Aorta (tissue), 5 donors: Measurements from ENCODE around the gene AGAP1. TPM values are rescaled to one million over a fixed set of nuclear protein-coding genes. Genes with fewer than 3 reads are reported as not detected.

Experiments
- ATAC-seq: fragments of 200-7000 bp; cut with Tn5 transposase; one replicate; pipeline ENCODE4 v1.9.1; 2022; ENCODE audit warnings: moderate library complexity; ENCODE audit not compliant: low FRiP score
- DNase-seq, 2 donors: peaks; one replicate each; pipeline ENCODE4 v3.0.0-alpha.2; 2020
- H3K27ac ChIP-seq, 2 donors: one replicate each; pipeline ENCODE4 v1.5.1; 2013; ENCODE audit warnings: low read length in 2 of 2, mild to moderate bottlenecking in 2 of 2, moderate library complexity in 2 of 2, control low read depth in 1 of 2, inconsistent platforms in 1 of 2, low read depth in 1 of 2
- H3K27me3 ChIP-seq, 2 donors: one replicate each; pipeline ENCODE4 v1.6.1; 2013; ENCODE audit warnings: control low read depth in 1 of 2, low read length in 1 of 2, mild to moderate bottlenecking in 1 of 2, moderate library complexity in 1 of 2; ENCODE audit not compliant: insufficient read depth in 2 of 2, control insufficient read depth in 1 of 2
- H3K36me3 ChIP-seq, 2 donors: one replicate each; pipeline ENCODE4 v1.6.1; 2013; ENCODE audit warnings: control low read depth in 1 of 2, low read length in 1 of 2, mild to moderate bottlenecking in 1 of 2; ENCODE audit not compliant: insufficient read depth in 2 of 2, control insufficient read depth in 1 of 2
- H3K4me1 ChIP-seq, 2 donors: one replicate each; pipeline ENCODE4 v1.6.1; 2013; ENCODE audit warnings: low read length in 2 of 2, control low read depth in 1 of 2, mild to moderate bottlenecking in 1 of 2, moderate library complexity in 1 of 2; ENCODE audit not compliant: insufficient read depth in 2 of 2, control insufficient read depth in 1 of 2
- H3K4me3 ChIP-seq, 2 donors: one replicate each; pipeline ENCODE4 v1.5.1; 2013; ENCODE audit warnings: low read length in 2 of 2, control low read depth in 1 of 2, mild to moderate bottlenecking in 1 of 2
- H3K9me3 ChIP-seq: one replicate; pipeline ENCODE4 v1.6.1; 2013; ENCODE audit warnings: mild to moderate bottlenecking, low read length; ENCODE audit not compliant: control insufficient read depth
- WGBS, 2 donors: extraction: QIAGEN DNeasy Blood & Tissue Kit; methylation state at CpG; one replicate each; pipeline ENCODE4 v1.1.7; 2013; 5-methylcytosine and 5-hydroxymethylcytosine counted together
- intact Hi-C, 2 donors: fragments of 100-400 bp; cut with DNase I; formaldehyde crosslinking; loops; one replicate each; pipeline versions ENCODE4 v1.14.2 to v1.15.0; 2022
- polyA plus RNA-seq, 2 donors: library from polyadenylated mRNA; stranded (reverse); fragments of 200-250 nt; gene quantifications; one replicate each; pipeline ENCODE4 v1.2.3, GENCODE V29; 2013
- total RNA-seq, 2 donors: library from RNA; stranded (reverse); fragmentation: NEBNext Ultra II Directional; extraction: Animal tissue kit (Norgen Biotek cat#: 25700); gene quantifications; one replicate each; pipeline ENCODE4 v1.2.1, GENCODE V29; 2021
- donor health status: healthy with polysubstance abuse.
- donor health status: Bipolar disorder and iron deficiency.
- donor health status: DM: no; HTN: no; CAD: no.
- donor health status: DM: no; HTN: no; CAD: no.
- donor health status: DM: yes; HTN: yes; CAD: no.

The AGAP1 gene
- total and polyA plus RNA-seq, 4 donors: 3.0 to 32.7 (median 12.7) TPM

- Histone ChIP-seq H3K9me3 (no peaks in the 10 kb centered on the region), H3K27me3 (no peaks in the 10 kb centered on the region), H3K4me1 (no peaks in the 10 kb centered on the region), H3K27ac (no peak overlapping the region), H3K36me3 (peaks cover 0 to 6% of the 10 kb centered on the region in 2 donors), H3K4me3 (no peak overlapping the region)
- no peak for ATAC-seq
- WGBS, 2 donors: 96 to 97% methylated on average over 19 of the region's 19 CpGs
- DNase-seq: peak in 1 of 2 donors; percentile 54
- intact Hi-C loops: no loop called here
Measured at GRCh38 chr2:236123716-236124115, 629.9 kb downstream of the AGAP1 start.

GRCh38 chr2:236124182-236124893 is 630.5 kb downstream of the AGAP1 start:
- ATAC-seq (no peak), DNase-seq (no peak)
- no peaks in the 10 kb centered on the region for H3K4me1 ChIP-seq
- no peaks in the 10 kb centered on the region for H3K27me3 ChIP-seq
- H3K36me3 ChIP-seq: peaks cover 0 to 6% of the 10 kb centered on the region in 2 donors
- WGBS, 2 donors: 96% methylated on average over 29 to 30 of the region's 30 CpGs
- intact Hi-C loops: no loop called here
- H3K9me3 ChIP-seq: no peaks in the 10 kb centered on the region
- no peak overlapping the region for H3K27ac ChIP-seq
- H3K4me3 ChIP-seq: no peak overlapping the region

GRCh38 chr2:236125541-236125940 is 631.7 kb downstream of the AGAP1 start:
- DNase-seq (peak in 1 of 2 donors; percentile 4), ATAC-seq (no peak)
- no peak overlapping the region for H3K4me3 ChIP-seq
- no peaks in the 10 kb centered on the region for H3K27me3 ChIP-seq
- 95 to 96% methylated on average over 16 of the region's 16 CpGs for WGBS, 2 donors
- intact Hi-C loops: no loop called here
- no peaks in the 10 kb centered on the region for H3K9me3 ChIP-seq
- H3K36me3 ChIP-seq: peaks cover 0 to 6% of the 10 kb centered on the region in 2 donors
- no peaks in the 10 kb centered on the region for H3K4me1 ChIP-seq
- no peak overlapping the region for H3K27ac ChIP-seq

- H3K36me3 ChIP-seq: peaks cover 0 to 4% of the 10 kb centered on the region in 2 donors
- ATAC-seq (no peak), DNase-seq (peak in 1 of 2 donors; percentile 16)
- no peak overlapping the region for H3K27ac ChIP-seq
- 89 to 92% methylated on average over 11 of the region's 11 CpGs for WGBS, 2 donors
- no peaks in the 10 kb centered on the region for H3K4me1 ChIP-seq
- no peaks in the 10 kb centered on the region for H3K9me3 ChIP-seq
- no peaks in the 10 kb centered on the region for H3K27me3 ChIP-seq
- intact Hi-C loops: no loop called here
- H3K4me3 ChIP-seq: no peak overlapping the region
Measured at GRCh38 chr2:236127010-236127409, 633.2 kb downstream of the AGAP1 start.

- WGBS, 2 donors: 89 to 91% methylated on average over 14 to 17 of the region's 17 CpGs
- Histone ChIP-seq H3K4me1 (no peaks in the 10 kb centered on the region), H3K9me3 (no peaks in the 10 kb centered on the region), H3K4me3 (no peak overlapping the region), H3K27me3 (no peaks in the 10 kb centered on the region), H3K27ac (no peak overlapping the region), H3K36me3 (peaks cover 0 to 4% of the 10 kb centered on the region in 2 donors)
- intact Hi-C loops: no loop called here
- DNase-seq: peak in 1 of 2 donors; percentile 23
- ATAC-seq: no peak
Measured at GRCh38 chr2:236128321-236128720, 634.5 kb downstream of the AGAP1 start.

GRCh38 chr2:236129935-236130334 is 636.1 kb downstream of the AGAP1 start:
- 95 to 97% methylated on average over 4 of the region's 4 CpGs for WGBS, 2 donors
- Histone ChIP-seq H3K27me3 (no peaks in the 10 kb centered on the region), H3K27ac (no peak overlapping the region), H3K36me3 (no peaks in the 10 kb centered on the region), H3K4me3 (no peak overlapping the region), H3K9me3 (no peaks in the 10 kb centered on the region), H3K4me1 (no peaks in the 10 kb centered on the region)
- intact Hi-C loops: no loop called here
- DNase-seq (no peak), ATAC-seq (no peak)

- no peaks in the 10 kb centered on the region for H3K27me3 ChIP-seq
- intact Hi-C loops: no loop called here
- ATAC-seq (no peak), DNase-seq (no peak)
- H3K27ac ChIP-seq: no peak overlapping the region
- H3K9me3 ChIP-seq: no peaks in the 10 kb centered on the region
- no peak overlapping the region for H3K4me3 ChIP-seq
- no peaks in the 10 kb centered on the region for H3K4me1 ChIP-seq
- WGBS, 2 donors: 88% methylated on average over 6 of the region's 6 CpGs
- no peaks in the 10 kb centered on the region for H3K36me3 ChIP-seq
Measured at GRCh38 chr2:236130349-236130998, 636.6 kb downstream of the AGAP1 start.

- 81 to 82% methylated on average over 10 of the region's 10 CpGs for WGBS, 2 donors
- DNase-seq: no peak
- ATAC-seq: no peak
Measured at GRCh38 chr2:236131073-236131692, 637.3 kb downstream of the AGAP1 start.

More at GRCh38 chr2:236131073-236131692, 637.3 kb downstream of the AGAP1 start:
- Histone ChIP-seq H3K9me3 (no peaks in the 10 kb centered on the region), H3K27ac (no peak overlapping the region), H3K4me1 (no peaks in the 10 kb centered on the region), H3K36me3 (no peaks in the 10 kb centered on the region), H3K4me3 (no peak overlapping the region), H3K27me3 (no peaks in the 10 kb centered on the region)
- intact Hi-C loops: no loop called here
